C4-2B (cell line): Measurements from ENCODE around the gene WNT7B.

Source experiments
- H3K27ac ChIP-seq: fragments of 450-650 bp; 2 replicates; pipeline ENCODE4 v1.5.1; 2017
- ZFX ChIP-seq: fragments of 450-650 bp; IDR thresholded peaks from 2 replicates; pipeline ENCODE4 v1.6.1; 2017
- TF ChIP-seq, protein P1 (sequence below): fragments of 450-650 bp; conservative IDR thresholded peaks from 2 replicates; pipeline ENCODE4 v1.5.1; 2017; ENCODE audit warnings: mild to moderate bottlenecking

WNT7B gene

DNA sequence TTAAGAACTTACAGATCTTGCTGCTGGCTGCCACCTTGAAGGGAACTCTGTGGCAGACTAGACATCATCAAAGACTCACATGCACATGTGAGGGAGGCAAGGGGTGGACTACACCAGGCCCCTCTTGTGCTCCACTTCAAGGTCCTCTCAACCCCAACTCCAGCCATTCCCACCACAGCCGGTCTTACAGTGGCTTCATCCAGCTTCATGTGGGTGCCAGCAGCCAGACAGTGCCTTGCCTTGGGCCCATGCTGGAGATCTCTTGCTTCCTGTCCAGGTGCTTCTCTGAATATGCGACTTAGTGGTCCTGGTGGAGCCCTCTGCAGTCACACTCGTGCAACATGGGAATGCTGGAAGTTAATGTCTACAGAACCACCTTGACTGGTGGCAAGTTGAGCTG lies 44.6 kb upstream of the WNT7B start:
- no peak for TF ChIP-seq ZFX
- TF ChIP-seq, protein P1, sequence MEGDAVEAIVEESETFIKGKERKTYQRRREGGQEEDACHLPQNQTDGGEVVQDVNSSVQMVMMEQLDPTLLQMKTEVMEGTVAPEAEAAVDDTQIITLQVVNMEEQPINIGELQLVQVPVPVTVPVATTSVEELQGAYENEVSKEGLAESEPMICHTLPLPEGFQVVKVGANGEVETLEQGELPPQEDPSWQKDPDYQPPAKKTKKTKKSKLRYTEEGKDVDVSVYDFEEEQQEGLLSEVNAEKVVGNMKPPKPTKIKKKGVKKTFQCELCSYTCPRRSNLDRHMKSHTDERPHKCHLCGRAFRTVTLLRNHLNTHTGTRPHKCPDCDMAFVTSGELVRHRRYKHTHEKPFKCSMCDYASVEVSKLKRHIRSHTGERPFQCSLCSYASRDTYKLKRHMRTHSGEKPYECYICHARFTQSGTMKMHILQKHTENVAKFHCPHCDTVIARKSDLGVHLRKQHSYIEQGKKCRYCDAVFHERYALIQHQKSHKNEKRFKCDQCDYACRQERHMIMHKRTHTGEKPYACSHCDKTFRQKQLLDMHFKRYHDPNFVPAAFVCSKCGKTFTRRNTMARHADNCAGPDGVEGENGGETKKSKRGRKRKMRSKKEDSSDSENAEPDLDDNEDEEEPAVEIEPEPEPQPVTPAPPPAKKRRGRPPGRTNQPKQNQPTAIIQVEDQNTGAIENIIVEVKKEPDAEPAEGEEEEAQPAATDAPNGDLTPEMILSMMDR, result no peak

DNA sequence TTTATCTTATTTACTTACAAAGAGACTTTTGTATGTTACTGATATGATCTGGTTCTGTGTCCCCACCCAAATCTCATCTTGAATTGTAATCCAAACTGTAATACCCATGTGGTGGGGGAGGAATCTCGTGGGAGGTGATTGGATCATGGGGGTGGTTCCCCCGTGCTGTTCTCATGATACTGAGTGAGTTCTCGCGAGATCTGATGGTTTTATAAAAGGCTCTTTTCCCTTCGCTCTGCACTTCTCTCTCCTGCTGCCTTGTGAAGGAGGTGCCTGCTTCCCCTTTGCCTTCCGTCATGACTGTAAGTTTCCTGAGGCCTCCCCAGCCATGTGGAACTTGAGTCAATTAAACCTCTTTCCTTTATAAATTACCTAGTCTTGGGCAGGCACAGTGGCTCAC lies 42.4 kb upstream of the WNT7B start:
- peak overlapping the region; percentile 85 for H3K27ac ChIP-seq
- no peak for TF ChIP-seq ZFX
- TF ChIP-seq, protein P1, result no peak

More for the DNA sequence above, 44.6 kb upstream of the WNT7B start:
- H3K27ac ChIP-seq, result no peak overlapping the region

DNA sequence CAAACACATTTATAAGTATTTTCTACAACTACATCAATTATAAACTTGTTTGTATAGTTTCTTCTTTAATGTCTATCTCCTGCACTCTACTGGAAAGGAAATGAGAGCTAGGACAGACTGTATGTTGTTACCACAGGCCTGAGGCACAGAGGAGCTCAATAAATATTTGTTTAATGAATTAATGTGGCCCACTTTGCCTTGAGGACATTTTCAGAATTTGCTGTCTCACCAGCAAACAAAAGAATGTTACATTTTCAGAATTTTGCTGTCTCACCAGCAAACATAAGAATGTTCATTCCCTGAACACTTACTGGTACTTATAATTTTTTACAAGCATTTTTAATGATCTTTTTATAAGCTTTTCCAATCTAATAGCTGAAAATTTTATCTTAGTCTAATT lies 41.9 kb upstream of the WNT7B start:
- peak overlapping the region; percentile 85; the same call in 1 of the 2 replicates for H3K27ac ChIP-seq
- TF ChIP-seq ZFX, result no peak
- TF ChIP-seq, protein P1, result no peak

DNA sequence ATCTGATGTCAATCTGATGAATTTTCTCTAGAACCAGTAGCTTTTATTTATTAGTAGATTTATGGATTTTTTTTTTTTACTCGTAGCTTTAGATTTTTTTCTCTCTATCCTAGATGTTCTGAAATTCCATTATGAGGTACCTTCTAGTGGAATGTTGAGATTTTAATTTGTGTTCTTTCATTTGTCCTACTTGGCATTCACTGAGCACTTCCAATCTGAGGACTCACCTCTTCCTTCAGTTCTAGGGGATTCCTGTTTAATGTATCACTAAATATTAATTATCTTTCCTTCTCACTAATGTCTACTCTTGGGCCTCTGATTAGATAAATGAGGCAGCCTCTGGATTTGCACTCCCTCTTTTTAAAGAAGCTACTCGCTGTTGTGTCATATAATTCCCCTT lies 40.2 kb upstream of the WNT7B start:
- no peak overlapping the region for H3K27ac ChIP-seq

DNA sequence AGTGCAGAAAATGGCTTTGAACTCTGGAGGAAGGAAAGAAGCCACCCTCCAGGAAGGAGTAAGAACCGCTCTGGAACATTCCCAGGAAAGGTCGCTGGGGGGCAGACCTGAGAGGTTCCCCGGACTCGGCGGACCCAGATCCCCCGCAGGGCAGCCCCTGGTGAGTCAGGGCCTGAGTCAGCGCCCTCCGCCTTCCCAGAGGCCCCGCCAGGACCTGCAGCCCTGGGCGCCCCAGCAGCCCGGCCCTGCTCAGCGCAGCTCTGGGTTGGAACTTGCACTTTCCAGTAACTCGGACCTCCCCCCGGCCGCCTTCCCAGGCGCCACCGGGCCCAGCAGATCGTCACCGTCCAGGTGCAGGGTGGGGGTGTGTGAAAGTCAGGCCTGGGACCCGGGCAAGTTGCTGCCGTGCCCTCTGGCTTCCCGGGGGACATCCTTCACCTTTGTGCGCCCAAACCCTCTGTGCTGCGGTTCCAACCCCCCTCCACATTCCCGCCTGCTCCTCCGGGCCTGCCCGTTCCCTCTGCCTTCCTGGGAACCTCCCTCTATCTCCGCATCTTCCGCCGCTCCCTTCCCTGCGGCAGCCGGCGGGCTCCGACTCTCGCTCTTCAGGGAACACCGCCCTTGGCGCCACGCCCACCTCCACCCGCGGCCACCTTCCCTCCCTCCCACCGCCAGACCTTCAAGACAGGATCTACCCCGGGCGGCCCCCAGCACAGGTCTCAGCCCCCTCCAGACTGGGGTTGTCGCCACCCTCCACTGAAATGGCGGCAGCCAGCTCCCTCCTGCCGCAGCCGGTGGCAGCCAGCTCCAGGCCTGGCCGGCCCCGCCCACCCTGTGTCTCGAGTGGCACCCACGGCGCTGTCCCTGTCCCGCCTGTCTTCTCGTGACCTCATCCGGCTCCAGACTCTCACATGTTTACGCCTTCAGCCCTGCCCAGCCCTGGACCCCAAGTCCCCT lies 36.8 kb upstream of the WNT7B start:
- H3K27ac ChIP-seq, result peak overlapping the region; percentile 89
- TF ChIP-seq, protein P1, result peak; percentile 82
- TF ChIP-seq ZFX, result peak; percentile 73; the same call in 1 of the 2 replicates

More for the DNA sequence above, 40.2 kb upstream of the WNT7B start:
- no peak for TF ChIP-seq ZFX
- TF ChIP-seq, protein P1, result no peak

DNA sequence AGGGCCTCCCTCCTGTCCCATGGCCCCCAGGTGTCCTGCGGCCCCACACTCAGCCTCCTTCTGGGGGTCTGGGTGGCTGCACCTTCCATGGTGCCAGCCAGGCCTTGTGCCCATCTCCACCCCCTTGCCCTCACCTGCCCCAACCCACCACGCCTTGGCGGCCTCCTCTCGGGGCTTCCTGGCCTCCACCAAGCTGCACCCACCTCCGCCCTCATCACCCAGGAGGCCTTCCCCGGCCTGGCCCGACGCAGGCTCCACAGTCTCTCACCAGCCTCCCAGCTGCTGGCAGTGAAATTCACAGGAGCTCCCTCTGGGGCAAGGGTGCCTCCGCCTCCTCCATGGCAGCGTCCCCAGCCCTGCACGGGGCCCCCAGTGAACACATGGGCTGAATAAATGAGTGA lies 35.9 kb upstream of the WNT7B start:
- TF ChIP-seq, protein P1, result no peak
- no peak for TF ChIP-seq ZFX
- peak overlapping the region; percentile 89 for H3K27ac ChIP-seq

DNA sequence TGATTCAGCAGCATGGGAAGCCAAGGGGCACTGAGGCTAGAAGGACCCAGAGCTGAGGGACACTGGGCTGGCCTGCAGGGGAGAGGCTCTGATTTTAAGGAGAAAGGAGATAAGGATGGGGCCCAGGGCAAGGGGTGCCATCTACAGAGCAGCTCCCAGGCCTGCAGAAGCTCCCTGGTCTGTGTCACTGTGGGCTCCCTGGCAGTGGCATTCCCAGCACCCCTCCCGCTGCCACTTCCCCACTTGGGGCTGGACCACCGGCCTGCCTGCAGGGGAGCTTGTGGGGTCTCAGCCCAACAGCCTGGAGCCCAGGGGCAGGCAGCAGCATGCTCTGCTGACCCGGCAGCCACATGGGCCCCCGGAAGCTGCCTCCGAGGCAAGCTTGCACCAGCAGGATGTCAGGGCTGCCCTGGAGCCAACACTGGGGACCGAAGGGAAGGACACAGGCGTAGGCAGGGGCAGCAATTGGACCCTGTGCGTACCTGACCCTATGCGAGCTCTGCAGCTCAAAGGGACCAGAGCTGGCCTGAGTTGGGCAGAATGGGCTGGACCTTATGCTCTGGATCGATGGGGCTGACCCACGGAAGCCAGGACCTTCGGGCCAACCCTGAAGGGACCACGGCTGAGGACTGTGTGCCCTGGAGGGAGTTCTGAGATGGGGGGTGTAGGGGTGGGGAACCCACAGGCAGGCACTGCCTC lies 35.4 kb upstream of the WNT7B start:
- no peak for TF ChIP-seq ZFX
- TF ChIP-seq, protein P1, result no peak
- H3K27ac ChIP-seq, result peak overlapping the region; percentile 89
